Keratinocyte (primary cell): ENCODE data around the gene TPM3. TPM values are rescaled to one million over a fixed set of nuclear protein-coding genes. Genes with fewer than 3 reads are reported as not detected.

Experiments
- DNase-seq: peaks from one replicate; pipeline ENCODE4 v3.0.0-alpha.2; 2011; ENCODE audit warnings: low read depth, missing footprints, low spot score
- FAIRE-seq: peaks from 2 replicates; lab custom pipeline; 2011; peaks lifted over from hg19 to GRCh38; lab: Jason Lieb, UNC
- H2AFZ ChIP-seq: 2 replicates; pipeline ENCODE4 v1.6.0; 2012; ENCODE audit warnings: low read length, control low read depth, inconsistent platforms; ENCODE audit not compliant: control insufficient read depth
- H3K27ac ChIP-seq: 2 replicates; pipeline ENCODE4 v1.5.1; 2011; ENCODE audit warnings: low read length; ENCODE audit not compliant: control insufficient read depth, insufficient read depth
- H3K27me3 ChIP-seq: 3 replicates; pipeline ENCODE4 v1.6.0; 2011; ENCODE audit warnings: low read length; ENCODE audit not compliant: control insufficient read depth, insufficient read depth; ENCODE audit errors: extremely low read depth
- H3K36me3 ChIP-seq, 2 experiments: 2 replicates in 1 of 2; 3 replicates in 1 of 2; pipeline ENCODE4 v1.5.1; 2011; ENCODE audit warnings: low read length in 2 of 2, mild to moderate bottlenecking in 1 of 2; ENCODE audit not compliant: control insufficient read depth in 2 of 2, insufficient read depth in 2 of 2; ENCODE audit errors: extremely low read depth in 1 of 2
- H3K4me1 ChIP-seq: 3 replicates; pipeline ENCODE4 v1.5.1; 2011; ENCODE audit warnings: low read length; ENCODE audit not compliant: control insufficient read depth, insufficient read depth; ENCODE audit errors: extremely low read depth
- H3K4me2 ChIP-seq: 3 replicates; pipeline ENCODE4 v1.6.0; 2011; ENCODE audit warnings: low read depth, low read length; ENCODE audit not compliant: control insufficient read depth, insufficient read depth; ENCODE audit errors: extremely low read depth
- H3K4me3 ChIP-seq, 3 experiments: fragments of 200-600 bp in 1 of 3; sonication (generic) in 1 of 3; 2 replicates in 2 of 3; 3 replicates in 1 of 3; pipeline ENCODE4 v1.5.1; 2011 to 2016; ENCODE audit warnings: low read length in 3 of 3, mild to moderate bottlenecking in 3 of 3, control low read depth in 2 of 3, inconsistent platforms in 1 of 3, low read depth in 1 of 3, mixed read lengths in 1 of 3, mixed run types in 1 of 3, moderate library complexity in 1 of 3; ENCODE audit not compliant: control insufficient read depth in 2 of 3, insufficient read depth in 2 of 3; ENCODE audit errors: extremely low read depth in 1 of 3
- H3K79me2 ChIP-seq: 2 replicates; pipeline ENCODE4 v1.6.0; 2012; ENCODE audit warnings: low read length; ENCODE audit not compliant: control insufficient read depth, insufficient read depth
- H3K9ac ChIP-seq: 3 replicates; pipeline ENCODE4 v1.6.0; 2011; ENCODE audit warnings: low read length; ENCODE audit not compliant: control insufficient read depth, insufficient read depth; ENCODE audit errors: extremely low read depth
- H3K9me1 ChIP-seq: 3 replicates; pipeline ENCODE4 v1.6.0; 2011; ENCODE audit warnings: low read length; ENCODE audit not compliant: control insufficient read depth, insufficient read depth; ENCODE audit errors: extremely low read depth
- H3K9me3 ChIP-seq: 2 replicates; pipeline ENCODE4 v1.5.1; 2012; ENCODE audit warnings: low read depth, low read length; ENCODE audit not compliant: control insufficient read depth
- H4K20me1 ChIP-seq: 3 replicates; pipeline ENCODE4 v1.6.0; 2011; ENCODE audit warnings: low read length; ENCODE audit not compliant: control insufficient read depth, insufficient read depth; ENCODE audit errors: extremely low read depth
- CTCF ChIP-seq, 3 experiments: IDR thresholded peaks in 1 of 3; conservative IDR thresholded peaks in 1 of 3; optimal IDR thresholded peaks in 1 of 3; 2 replicates in 2 of 3; 3 replicates in 1 of 3; pipeline versions ENCODE3 to v1.5.1; 2011; ENCODE audit warnings: low read length in 3 of 3, mild to moderate bottlenecking in 3 of 3, moderate library complexity in 2 of 3, control low read depth in 1 of 3, inconsistent platforms in 1 of 3; ENCODE audit not compliant: insufficient read depth in 2 of 3; ENCODE audit errors: extremely low read depth in 1 of 3
- EZH2 ChIP-seq: IDR thresholded peaks from one replicate; pipeline ENCODE4 v1.6.1; 2012; ENCODE audit warnings: inconsistent platforms, mild to moderate bottlenecking, low read length, moderate library complexity
- dilution Hi-C: fragments of 300-500 bp; cut with MboI; formaldehyde crosslinking; loops from one replicate; pipeline ENCODE4 v1.7.0; 2020; ENCODE audit warnings: low sequenced_read_pairs; ENCODE audit not compliant: extremely low pct_ligation_motif_present
- polyA plus RNA-seq, 5 experiments: library from polyadenylated mRNA; depleted of rRNA in 3 of 5; stranded (reverse) in 3 of 5; stranded (forward) in 1 of 5; unstranded in 1 of 5; fragments of >200 nt; gene quantifications; 1 replicate in 1 of 5; 2 replicates in 3 of 5; 3 replicates in 1 of 5; pipeline versions ENCODE4 v1.2.1 to v1.2.3, GENCODE V29; 2011 to 2012; ENCODE audit warnings: missing spikeins in 2 of 5, low read depth in 1 of 5, low replicate concordance in 1 of 5

The TPM3 gene
- polyA plus RNA-seq, 1 donor (not counting 4 experiments of a cell fraction or from before 2014, with no cell fraction given) = 585 TPM

- no peak overlapping the region for H3K4me3 ChIP-seq
- H3K4me1 ChIP-seq = peaks cover 20% of the 10 kb centered on the region
- no peaks in the 10 kb centered on the region for H3K36me3 ChIP-seq
- no peaks in the 10 kb centered on the region for H4K20me1 ChIP-seq
- FAIRE-seq (peak; percentile 56), DNase-seq (peak; percentile 80)
- H3K9ac ChIP-seq = peak overlapping the region; percentile 6
- dilution Hi-C loops = no loop called here
- no peak for TF ChIP-seq EZH2
- TF ChIP-seq CTCF (optimal IDR thresholded peaks at IDR 0.05 in 1 of 3, IDR thresholded peaks at IDR 0.05 in 1 of 3, conservative IDR thresholded peaks at IDR 0.05 in 1 of 3; ENCODE audit: extremely low read depth in 1 of 3, insufficient read depth in 2 of 3, low read length in 3 of 3) = no peak
- H3K79me2 ChIP-seq = no peaks in the 10 kb centered on the region
- H3K9me3 ChIP-seq = no peaks in the 10 kb centered on the region
- peak overlapping the region; percentile 58 for H2AFZ ChIP-seq
- no peak overlapping the region for H3K27ac ChIP-seq
- H3K9me1 ChIP-seq = no peaks in the 10 kb centered on the region
- peak overlapping the region; percentile 29 for H3K4me2 ChIP-seq
- no peaks in the 10 kb centered on the region for H3K27me3 ChIP-seq
These were observed 1.9 kb upstream of the TPM3 start for GRCh38 chr1:154193821-154194220.

DNA sequence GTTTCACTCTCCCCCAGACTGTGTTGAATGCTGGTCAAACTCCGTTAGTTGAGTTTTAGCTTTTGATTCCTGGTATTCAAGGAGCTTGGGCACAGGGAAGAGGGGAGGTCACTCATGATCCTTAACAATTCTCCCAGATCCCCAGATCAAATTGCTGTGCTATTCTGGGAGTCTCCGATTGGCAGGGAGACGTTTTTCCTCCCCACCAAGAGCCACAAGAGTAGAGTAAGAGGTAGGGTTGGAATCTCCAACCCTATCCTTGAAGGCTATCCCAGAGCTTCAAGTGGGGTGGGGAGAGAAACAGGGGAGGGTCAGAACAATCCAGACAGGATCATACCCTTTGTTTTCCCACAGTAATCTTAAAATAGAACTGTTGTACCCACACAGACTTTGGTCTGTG, 576 bp upstream of the TPM3 start:
- H2AFZ ChIP-seq = no peak overlapping the region
- dilution Hi-C loops = no loop called here
- peaks cover 18% of the 10 kb centered on the region for H3K4me1 ChIP-seq
- no peaks in the 10 kb centered on the region for H3K27me3 ChIP-seq
- H4K20me1 ChIP-seq = no peaks in the 10 kb centered on the region
- H3K27ac ChIP-seq = no peak overlapping the region
- DNase-seq (no peak), FAIRE-seq (no peak)
- TF ChIP-seq EZH2 = no peak
- TF ChIP-seq CTCF (optimal IDR thresholded peaks at IDR 0.05 in 1 of 3, IDR thresholded peaks at IDR 0.05 in 1 of 3, conservative IDR thresholded peaks at IDR 0.05 in 1 of 3; ENCODE audit: extremely low read depth in 1 of 3, insufficient read depth in 2 of 3, low read length in 3 of 3) = no peak
- H3K4me2 ChIP-seq = no peak overlapping the region
- no peaks in the 10 kb centered on the region for H3K9me1 ChIP-seq
- H3K9me3 ChIP-seq = no peaks in the 10 kb centered on the region
- H3K9ac ChIP-seq = no peak overlapping the region
- no peak overlapping the region for H3K4me3 ChIP-seq
- no peaks in the 10 kb centered on the region for H3K79me2 ChIP-seq
- H3K36me3 ChIP-seq = no peaks in the 10 kb centered on the region
